HepG2 (cell line): ENCODE data around the gene LDLRAD3. TPM values are rescaled to one million over a fixed set of nuclear protein-coding genes. Genes with fewer than 3 reads are reported as not detected.

Experiments used
- ATAC-seq: fragments of 200-7000 bp; cut with Tn5 transposase; 3 replicates; pipeline ENCODE4 v1.9.1; 2020; ENCODE audit warnings: mild to moderate bottlenecking, moderate library complexity
- BruUV-seq: library from RNA; stranded (reverse); fragments of 400-500 nt; replicated peaks from 2 replicates; lab custom pipeline; 2021; lab: Mats Ljungman, UMichigan
- CTCF ChIA-PET: fragments of 300-600 bp; formaldehyde crosslinking; extraction: SDS; loops from one replicate; lab custom pipeline; 2021; ENCODE audit warnings: low total read pairs, inconsistent platforms, low intra/inter-chr PET ratio; lab: Yijun Ruan, JAX
- POLR2A ChIA-PET: fragments of 350-600 bp; sonication (Branson Sonifier 250); formaldehyde crosslinking; loops from one replicate; lab custom pipeline; 2020; ENCODE audit warnings: antibody characterized with exemption, inconsistent platforms; lab: Yijun Ruan, JAX
- DNase-seq: peaks from one replicate; pipeline ENCODE4 v3.0.0-alpha.2; 2015; ENCODE audit warnings: low spot score
- FAIRE-seq: peaks from 3 replicates; lab custom pipeline; 2011; peaks lifted over from hg19 to GRCh38; lab: Jason Lieb, UNC
- H2AFZ ChIP-seq: one replicate; pipeline ENCODE4 v1.6.1; 2011; ENCODE audit warnings: low read length, inconsistent platforms
- H3K27ac ChIP-seq: fragments of 300-600 bp; 3 replicates; pipeline ENCODE4 v1.8.0; 2011; ENCODE audit warnings: mixed run types, mild to moderate bottlenecking, mixed read lengths, low read length, inconsistent platforms; ENCODE audit not compliant: insufficient read depth; ENCODE audit errors: extremely low read length
- H3K27me3 ChIP-seq, 2 experiments: fragments of 200-600 bp in 1 of 2; 2 replicates in 1 of 2; 3 replicates in 1 of 2; pipeline versions ENCODE4 v1.6.0 to v1.8.0; 2011; ENCODE audit warnings: low read length in 2 of 2, mild to moderate bottlenecking in 2 of 2, moderate library complexity in 2 of 2, inconsistent platforms in 1 of 2; ENCODE audit not compliant: insufficient read depth in 2 of 2, control insufficient read depth in 1 of 2
- H3K36me3 ChIP-seq, 2 experiments: fragments of 200-600 bp in 1 of 2; replicated peaks in 1 of 2; 2 replicates in 1 of 2; 3 replicates in 1 of 2; pipeline versions ENCODE4 v1.5.1 to v1.8.0; 2011; ENCODE audit warnings: low read length in 2 of 2, inconsistent platforms in 1 of 2; ENCODE audit not compliant: insufficient read depth in 2 of 2, control insufficient read depth in 1 of 2
- H3K4me1 ChIP-seq: 2 replicates; pipeline ENCODE4 v1.5.1; 2012; ENCODE audit warnings: low read length, inconsistent platforms; ENCODE audit not compliant: insufficient read depth
- H3K4me2 ChIP-seq: 2 replicates; pipeline ENCODE4 v1.6.0; 2011; ENCODE audit warnings: low read depth, low read length, inconsistent platforms
- H3K4me3 ChIP-seq, 3 experiments: fragments of 200-600 bp in 1 of 3; sonication (generic), shearing (Covaris generic) in 1 of 3; replicated peaks in 1 of 3; 2 replicates each; pipeline ENCODE4 v1.5.1; 2011 to 2016; ENCODE audit warnings: low read length in 3 of 3, inconsistent platforms in 2 of 3, low read depth in 2 of 3, mild to moderate bottlenecking in 2 of 3, control low read depth in 1 of 3, mixed read lengths in 1 of 3; ENCODE audit not compliant: insufficient read depth in 1 of 3
- H3K79me2 ChIP-seq: one replicate; pipeline ENCODE4 v1.6.1; 2011; ENCODE audit warnings: low read length, inconsistent platforms; ENCODE audit not compliant: insufficient read depth
- H3K9ac ChIP-seq: 2 replicates; pipeline ENCODE4 v1.6.0; 2011; ENCODE audit warnings: mild to moderate bottlenecking, low read depth, low read length, inconsistent platforms; ENCODE audit not compliant: insufficient read depth
- H3K9me3 ChIP-seq: 2 replicates; pipeline ENCODE4 v1.5.1; 2012; ENCODE audit warnings: mild to moderate bottlenecking, low read length
- H4K20me1 ChIP-seq: 2 replicates; pipeline ENCODE4 v1.6.0; 2011; ENCODE audit warnings: inconsistent platforms, mild to moderate bottlenecking, low read length, moderate library complexity; ENCODE audit not compliant: insufficient read depth
- ATF5 ChIP-seq: sonication (generic); formaldehyde crosslinking; IDR thresholded peaks from 2 replicates; pipeline ENCODE4 v1.4.0; 2020; ENCODE audit warnings: mild to moderate bottlenecking, low read depth, missing genetic modification reagents
- GATA4 ChIP-seq: sonication (generic); IDR thresholded peaks from 2 replicates; pipeline ENCODE4 v1.6.1; 2016; ENCODE audit warnings: antibody characterized with exemption, low read depth, borderline replicate concordance
- ZNF354B ChIP-seq: sonication (generic); formaldehyde crosslinking; IDR thresholded peaks from 2 replicates; pipeline ENCODE4 v1.8.0; 2022; ENCODE audit warnings: mild to moderate bottlenecking, missing genetic modification reagents
- ZNF430 ChIP-seq: sonication (generic); formaldehyde crosslinking; IDR thresholded peaks from 2 replicates; pipeline ENCODE4 v1.9.0; 2021; ENCODE audit warnings: mild to moderate bottlenecking, missing genetic modification reagents
- ZNF564 ChIP-seq: sonication (generic); formaldehyde crosslinking; IDR thresholded peaks from 2 replicates; pipeline ENCODE4 v1.8.1; 2023; ENCODE audit warnings: mild to moderate bottlenecking, missing genetic modification reagents
- ZNF713 ChIP-seq: sonication (generic); formaldehyde crosslinking; IDR thresholded peaks from 2 replicates; pipeline ENCODE4 v1.4.0; 2020; ENCODE audit warnings: mild to moderate bottlenecking, missing genetic modification reagents
- ZNF75D ChIP-seq: sonication (generic); formaldehyde crosslinking; IDR thresholded peaks from 2 replicates; pipeline ENCODE4 v1.8.1; 2023; ENCODE audit warnings: missing genetic modification reagents, mild to moderate bottlenecking, borderline replicate concordance
- WGBS: methylation state at CpG from one replicate; pipeline ENCODE4 v1.1.6; 2017; ENCODE audit warnings: low lambda C conversion rate; 5-methylcytosine and 5-hydroxymethylcytosine counted together
- in situ Hi-C: cut with HindIII; loops from 2 replicates; pipeline ENCODE4 v1.10.0; 2017; ENCODE audit warnings: low pct_unique_long_range_greater_than_20kb; ENCODE audit not compliant: extremely low pct_ligation_motif_present
- intact Hi-C: fragments of 100-400 bp; cut with micrococcal nuclease; formaldehyde crosslinking; loops from one replicate; pipeline ENCODE4 v1.10.0; 2022; ENCODE audit not compliant: unreplicated experiment
- polyA plus RNA-seq, 8 experiments: library from polyadenylated mRNA; depleted of rRNA in 3 of 8; stranded (reverse) in 7 of 8; unstranded in 1 of 8; fragments of >200 nt; fragmentation: Illumina TruSeq in 4 of 8; extraction: Trizol in 4 of 8; gene quantifications; 2 replicates each; pipeline versions ENCODE4 v1.2.1 to v1.2.3, GENCODE V29; 2011 to 2016; ENCODE audit warnings: low read depth in 4 of 8, missing spikeins in 1 of 8, mixed read lengths in 1 of 8; ENCODE audit not compliant: insufficient read depth in 1 of 8
- total RNA-seq, 5 experiments: library from RNA; depleted of rRNA; stranded (reverse); fragments of >200 nt; fragmentation: Illumina TruSeq; extraction: Trizol; gene quantifications; 2 replicates each; pipeline ENCODE4 v1.2.3, GENCODE V29; 2016; ENCODE audit warnings: low read depth in 1 of 5
- TF ChIP-seq, protein P1 (sequence below): sonication (generic); formaldehyde crosslinking; IDR thresholded peaks from 2 replicates; pipeline ENCODE4 v1.4.0; 2020; ENCODE audit warnings: missing genetic modification reagents
- TF ChIP-seq, protein P2 (sequence below): sonication (generic); formaldehyde crosslinking; IDR thresholded peaks from 2 replicates; pipeline ENCODE4 v1.5.1; 2020; ENCODE audit warnings: mild to moderate bottlenecking, missing genetic modification reagents, moderate library complexity
- TF ChIP-seq, protein P3 (sequence below): IDR thresholded peaks from 2 replicates; pipeline ENCODE4 v1.4.0; 2020; ENCODE audit warnings: mild to moderate bottlenecking, missing genetic modification reagents
- TF ChIP-seq, protein P4 (sequence below): sonication (generic); formaldehyde crosslinking; conservative IDR thresholded peaks from 2 replicates; pipeline ENCODE4 v1.8.0; 2022; ENCODE audit warnings: mild to moderate bottlenecking, moderate library complexity, missing genetic modification reagents
- TF ChIP-seq, protein P5 (sequence below): sonication (generic); formaldehyde crosslinking; conservative IDR thresholded peaks from 2 replicates; pipeline ENCODE4 v1.4.0; 2020; ENCODE audit warnings: missing genetic modification reagents

LDLRAD3 gene
- total and polyA plus RNA-seq, 2 of the 13 experiments (the other 11 are each of a cell fraction or from before 2014, with no cell fraction given): 0.50 to 0.60 TPM

GRCh38 chr11:35990170-35990569 is 46.3 kb downstream of the LDLRAD3 start:
- in situ Hi-C loops (no loop called here), intact Hi-C loops (no loop called here)
- Histone ChIP-seq H3K9me3 (no peaks in the 10 kb centered on the region), H3K4me3 (no peak overlapping the region), H4K20me1 (no peaks in the 10 kb centered on the region), H3K27me3 (no peaks in the 10 kb centered on the region), H3K4me2 (no peak overlapping the region), H3K79me2 (no peaks in the 10 kb centered on the region), H2AFZ (no peak overlapping the region), H3K4me1 (no peaks in the 10 kb centered on the region), H3K9ac (no peak overlapping the region), H3K27ac (no peak overlapping the region), H3K36me3 (no peaks in the 10 kb centered on the region)
- TF ChIP-seq ZNF713 (CRISPR knock-in tag) (no peak), ZNF75D (no peak), GATA4 (no peak), ZNF564 (no peak), ZNF354B (CRISPR knock-in tag) (no peak), ATF5 (CRISPR knock-in tag) (no peak), ZNF430 (CRISPR knock-in tag) (no peak)
- TF ChIP-seq, protein P1, sequence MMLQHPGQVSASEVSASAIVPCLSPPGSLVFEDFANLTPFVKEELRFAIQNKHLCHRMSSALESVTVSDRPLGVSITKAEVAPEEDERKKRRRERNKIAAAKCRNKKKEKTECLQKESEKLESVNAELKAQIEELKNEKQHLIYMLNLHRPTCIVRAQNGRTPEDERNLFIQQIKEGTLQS: no peak
- TF ChIP-seq, protein P2, sequence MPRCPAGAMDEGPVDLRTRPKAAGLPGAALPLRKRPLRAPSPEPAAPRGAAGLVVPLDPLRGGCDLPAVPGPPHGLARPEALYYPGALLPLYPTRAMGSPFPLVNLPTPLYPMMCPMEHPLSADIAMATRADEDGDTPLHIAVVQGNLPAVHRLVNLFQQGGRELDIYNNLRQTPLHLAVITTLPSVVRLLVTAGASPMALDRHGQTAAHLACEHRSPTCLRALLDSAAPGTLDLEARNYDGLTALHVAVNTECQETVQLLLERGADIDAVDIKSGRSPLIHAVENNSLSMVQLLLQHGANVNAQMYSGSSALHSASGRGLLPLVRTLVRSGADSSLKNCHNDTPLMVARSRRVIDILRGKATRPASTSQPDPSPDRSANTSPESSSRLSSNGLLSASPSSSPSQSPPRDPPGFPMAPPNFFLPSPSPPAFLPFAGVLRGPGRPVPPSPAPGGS: no peak
- TF ChIP-seq, protein P3, sequence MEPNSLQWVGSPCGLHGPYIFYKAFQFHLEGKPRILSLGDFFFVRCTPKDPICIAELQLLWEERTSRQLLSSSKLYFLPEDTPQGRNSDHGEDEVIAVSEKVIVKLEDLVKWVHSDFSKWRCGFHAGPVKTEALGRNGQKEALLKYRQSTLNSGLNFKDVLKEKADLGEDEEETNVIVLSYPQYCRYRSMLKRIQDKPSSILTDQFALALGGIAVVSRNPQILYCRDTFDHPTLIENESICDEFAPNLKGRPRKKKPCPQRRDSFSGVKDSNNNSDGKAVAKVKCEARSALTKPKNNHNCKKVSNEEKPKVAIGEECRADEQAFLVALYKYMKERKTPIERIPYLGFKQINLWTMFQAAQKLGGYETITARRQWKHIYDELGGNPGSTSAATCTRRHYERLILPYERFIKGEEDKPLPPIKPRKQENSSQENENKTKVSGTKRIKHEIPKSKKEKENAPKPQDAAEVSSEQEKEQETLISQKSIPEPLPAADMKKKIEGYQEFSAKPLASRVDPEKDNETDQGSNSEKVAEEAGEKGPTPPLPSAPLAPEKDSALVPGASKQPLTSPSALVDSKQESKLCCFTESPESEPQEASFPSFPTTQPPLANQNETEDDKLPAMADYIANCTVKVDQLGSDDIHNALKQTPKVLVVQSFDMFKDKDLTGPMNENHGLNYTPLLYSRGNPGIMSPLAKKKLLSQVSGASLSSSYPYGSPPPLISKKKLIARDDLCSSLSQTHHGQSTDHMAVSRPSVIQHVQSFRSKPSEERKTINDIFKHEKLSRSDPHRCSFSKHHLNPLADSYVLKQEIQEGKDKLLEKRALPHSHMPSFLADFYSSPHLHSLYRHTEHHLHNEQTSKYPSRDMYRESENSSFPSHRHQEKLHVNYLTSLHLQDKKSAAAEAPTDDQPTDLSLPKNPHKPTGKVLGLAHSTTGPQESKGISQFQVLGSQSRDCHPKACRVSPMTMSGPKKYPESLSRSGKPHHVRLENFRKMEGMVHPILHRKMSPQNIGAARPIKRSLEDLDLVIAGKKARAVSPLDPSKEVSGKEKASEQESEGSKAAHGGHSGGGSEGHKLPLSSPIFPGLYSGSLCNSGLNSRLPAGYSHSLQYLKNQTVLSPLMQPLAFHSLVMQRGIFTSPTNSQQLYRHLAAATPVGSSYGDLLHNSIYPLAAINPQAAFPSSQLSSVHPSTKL (CRISPR knock-in tag): no peak
- TF ChIP-seq, protein P4, sequence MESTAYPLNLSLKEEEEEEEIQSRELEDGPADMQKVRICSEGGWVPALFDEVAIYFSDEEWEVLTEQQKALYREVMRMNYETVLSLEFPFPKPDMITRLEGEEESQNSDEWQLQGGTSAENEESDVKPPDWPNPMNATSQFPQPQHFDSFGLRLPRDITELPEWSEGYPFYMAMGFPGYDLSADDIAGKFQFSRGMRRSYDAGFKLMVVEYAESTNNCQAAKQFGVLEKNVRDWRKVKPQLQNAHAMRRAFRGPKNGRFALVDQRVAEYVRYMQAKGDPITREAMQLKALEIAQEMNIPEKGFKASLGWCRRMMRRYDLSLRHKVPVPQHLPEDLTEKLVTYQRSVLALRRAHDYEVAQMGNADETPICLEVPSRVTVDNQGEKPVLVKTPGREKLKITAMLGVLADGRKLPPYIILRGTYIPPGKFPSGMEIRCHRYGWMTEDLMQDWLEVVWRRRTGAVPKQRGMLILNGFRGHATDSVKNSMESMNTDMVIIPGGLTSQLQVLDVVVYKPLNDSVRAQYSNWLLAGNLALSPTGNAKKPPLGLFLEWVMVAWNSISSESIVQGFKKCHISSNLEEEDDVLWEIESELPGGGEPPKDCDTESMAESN (CRISPR knock-in tag): no peak
- TF ChIP-seq, protein P5, sequence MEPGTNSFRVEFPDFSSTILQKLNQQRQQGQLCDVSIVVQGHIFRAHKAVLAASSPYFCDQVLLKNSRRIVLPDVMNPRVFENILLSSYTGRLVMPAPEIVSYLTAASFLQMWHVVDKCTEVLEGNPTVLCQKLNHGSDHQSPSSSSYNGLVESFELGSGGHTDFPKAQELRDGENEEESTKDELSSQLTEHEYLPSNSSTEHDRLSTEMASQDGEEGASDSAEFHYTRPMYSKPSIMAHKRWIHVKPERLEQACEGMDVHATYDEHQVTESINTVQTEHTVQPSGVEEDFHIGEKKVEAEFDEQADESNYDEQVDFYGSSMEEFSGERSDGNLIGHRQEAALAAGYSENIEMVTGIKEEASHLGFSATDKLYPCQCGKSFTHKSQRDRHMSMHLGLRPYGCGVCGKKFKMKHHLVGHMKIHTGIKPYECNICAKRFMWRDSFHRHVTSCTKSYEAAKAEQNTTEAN: no peak
- no TSS peak for BruUV-seq
- FAIRE-seq (no peak), ATAC-seq (no peak), DNase-seq (no peak)
- ChIA-PET CTCF (no interaction called here), POLR2A (no interaction called here)
- WGBS: 11% methylated on average over 2 of the region's 2 CpGs
